Ovary (tissue), 3 donors: ENCODE data around the gene SH3RF1.

Experiments
- EP300 ChIP-seq: sonication (generic); formaldehyde crosslinking; IDR thresholded peaks from one replicate; pipeline ENCODE4 v1.6.1; 2017; ENCODE audit warnings: antibody characterized with exemption
- TF ChIP-seq, protein P1 (sequence below), 3 donors: fragments of 450-650 bp in 2 of 3; fragments of 200-600 bp in 1 of 3; IDR thresholded peaks; one replicate each; pipeline versions ENCODE4 v1.5.1 to v1.8.0; 2016 to 2022; ENCODE audit warnings: antibody characterized with exemption in 3 of 3, mild to moderate bottlenecking in 1 of 3
- donor health status: DM: no; HTN: no; CAD: no.

DNA sequence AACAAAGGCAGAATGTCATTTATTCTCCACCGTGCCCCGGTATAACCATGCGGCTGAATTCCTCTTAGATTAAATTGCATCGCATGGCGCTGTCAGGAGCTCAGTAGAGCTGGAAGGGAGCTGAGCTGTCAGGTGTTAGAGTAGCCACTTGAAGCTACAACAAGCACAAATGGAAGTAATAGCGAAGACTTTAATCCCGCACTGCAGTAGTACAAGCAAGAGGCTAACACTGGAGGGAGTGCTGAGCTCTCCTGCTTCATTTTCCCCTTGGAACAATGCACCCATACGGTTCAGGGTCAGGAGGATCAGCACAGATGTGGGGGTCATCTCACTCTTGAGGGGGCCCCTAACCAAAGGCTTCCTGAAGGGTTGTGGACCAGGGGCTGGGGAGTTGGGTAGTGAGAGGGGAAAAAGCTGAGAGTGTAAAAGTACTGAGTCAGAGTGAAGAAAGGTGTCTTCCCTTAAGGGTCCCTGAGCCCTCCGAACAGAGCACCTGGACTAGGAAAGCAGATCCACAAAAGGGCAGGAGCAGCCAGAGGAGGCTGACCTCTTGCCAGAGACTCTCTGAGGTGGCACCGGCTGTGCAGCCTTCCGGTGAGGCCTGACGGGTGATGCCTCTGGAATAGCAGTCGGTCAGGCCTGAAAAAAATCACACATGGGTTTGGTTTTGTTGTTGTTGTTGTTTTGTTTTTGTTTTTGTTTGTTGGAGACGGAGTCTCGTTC, 224.7 kb downstream of the SH3RF1 start:
- TF ChIP-seq, protein P1, sequence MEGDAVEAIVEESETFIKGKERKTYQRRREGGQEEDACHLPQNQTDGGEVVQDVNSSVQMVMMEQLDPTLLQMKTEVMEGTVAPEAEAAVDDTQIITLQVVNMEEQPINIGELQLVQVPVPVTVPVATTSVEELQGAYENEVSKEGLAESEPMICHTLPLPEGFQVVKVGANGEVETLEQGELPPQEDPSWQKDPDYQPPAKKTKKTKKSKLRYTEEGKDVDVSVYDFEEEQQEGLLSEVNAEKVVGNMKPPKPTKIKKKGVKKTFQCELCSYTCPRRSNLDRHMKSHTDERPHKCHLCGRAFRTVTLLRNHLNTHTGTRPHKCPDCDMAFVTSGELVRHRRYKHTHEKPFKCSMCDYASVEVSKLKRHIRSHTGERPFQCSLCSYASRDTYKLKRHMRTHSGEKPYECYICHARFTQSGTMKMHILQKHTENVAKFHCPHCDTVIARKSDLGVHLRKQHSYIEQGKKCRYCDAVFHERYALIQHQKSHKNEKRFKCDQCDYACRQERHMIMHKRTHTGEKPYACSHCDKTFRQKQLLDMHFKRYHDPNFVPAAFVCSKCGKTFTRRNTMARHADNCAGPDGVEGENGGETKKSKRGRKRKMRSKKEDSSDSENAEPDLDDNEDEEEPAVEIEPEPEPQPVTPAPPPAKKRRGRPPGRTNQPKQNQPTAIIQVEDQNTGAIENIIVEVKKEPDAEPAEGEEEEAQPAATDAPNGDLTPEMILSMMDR (IDR thresholded peaks at IDR 0.05): no peak
- TF ChIP-seq EP300: no peak
